Measurements from ENCODE around the gene FAM193A. TPM values are rescaled to one million over a fixed set of nuclear protein-coding genes. Genes with fewer than 3 reads are reported as not detected.

The FAM193A gene
- total and polyA plus RNA-seq, 2 experiments from 2014 or later, result 12.0 to 22.9 TPM

DNA sequence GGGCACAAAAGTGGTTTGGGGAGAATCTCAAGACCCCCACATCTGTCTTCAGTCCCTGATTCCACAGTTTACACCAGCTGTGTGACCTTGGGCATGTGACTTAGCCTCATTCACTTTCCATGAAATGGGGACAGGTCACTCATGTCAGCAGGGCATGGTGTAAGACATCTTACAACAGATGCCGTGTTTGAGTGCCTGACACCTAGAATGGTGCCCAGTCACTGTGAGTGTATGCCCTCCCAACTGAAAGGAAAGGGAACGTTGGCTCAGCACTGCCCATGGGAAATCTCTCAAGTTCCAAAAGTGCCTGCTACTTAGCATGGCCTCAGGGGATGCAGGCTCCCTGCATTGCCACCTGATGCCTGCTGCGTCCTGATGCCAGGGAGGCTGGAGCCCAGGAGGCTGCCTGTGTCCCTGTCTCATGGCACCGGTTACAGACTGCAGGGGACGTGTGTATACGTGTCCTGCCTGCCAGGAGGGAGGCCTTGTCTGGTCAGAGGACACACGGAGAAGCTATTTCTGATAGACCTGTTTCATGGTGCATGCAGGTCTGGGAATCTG, 35.3 kb upstream of the FAM193A start:
- DNase-seq (ENCODE audit: low spot score) (no peak), ATAC-seq (no peak)
- Histone ChIP-seq H2AFZ (no peak overlapping the region), H4K20me1 (replicated peaks; ENCODE audit: insufficient read depth) (peaks cover 55% of the 10 kb centered on the region), H3K27ac (ENCODE audit: low read depth) (0 out of 2 replicates have a peak overlapping the region, but pooled peaks have one; percentile 14), H3K4me1 (ENCODE audit: insufficient read depth) (no peaks in the 10 kb centered on the region), H3K27me3 (ENCODE audit: insufficient read depth) (no peaks in the 10 kb centered on the region), H3K36me3 (ENCODE audit: insufficient read depth) (peaks cover 61% of the 10 kb centered on the region), H3K4me3 (no peak overlapping the region), H3K79me2 (replicated peaks; ENCODE audit: insufficient read depth) (peaks cover 82% of the 10 kb centered on the region), H3K9me2 (ENCODE audit: insufficient read depth) (no peaks in the 10 kb centered on the region), H3F3A (replicated peaks; ENCODE audit: low read depth) (peaks cover 11% of the 10 kb centered on the region; the same call in 1 of the 2 replicates), H3K4me2 (no peak overlapping the region)
- Mint-ChIP-seq H3K36me3 (ENCODE audit: low read depth) (peaks cover 79% of the 10 kb centered on the region), H3K9me3 (no peaks in the 10 kb centered on the region), H3K27me3 (ENCODE audit: insufficient read depth, low read depth, poor library complexity) (no peaks in the 10 kb centered on the region), H3K4me3 (no peak overlapping the region), H3K4me1 (no peaks in the 10 kb centered on the region), H3K27ac (no peak overlapping the region)
- TF ChIP-seq JUNB (IDR thresholded peaks at IDR 0.05; ENCODE audit: unreplicated experiment), result no peak
- TF ChIP-seq POLR2AphosphoS5 (IDR thresholded peaks at IDR 0.05; ENCODE audit: low read depth), result 0 out of 2 replicates have a peak, but pooled peaks have one; percentile 5

DNA sequence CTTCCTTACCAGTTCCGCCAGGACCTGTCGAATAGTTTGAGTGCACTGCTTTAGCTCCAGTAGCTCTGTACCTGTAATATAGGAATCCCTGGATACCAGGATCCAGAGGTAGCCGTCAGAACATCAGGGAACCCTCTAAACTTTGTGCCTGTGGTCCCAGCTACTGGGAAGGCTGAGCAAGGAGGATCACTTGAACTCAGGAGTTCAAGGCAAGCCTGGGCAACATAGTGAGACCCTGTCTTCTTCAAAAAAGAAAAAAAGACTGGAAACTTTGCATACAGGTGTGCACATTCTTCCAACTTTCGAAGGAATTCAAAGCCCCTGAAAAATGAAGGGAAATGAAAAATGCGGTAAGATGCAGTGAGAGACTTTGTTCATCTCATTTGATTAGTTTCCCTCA, 32.6 kb upstream of the FAM193A start:
- H3K27me3 Mint-ChIP-seq (ENCODE audit: insufficient read depth, low read depth, poor library complexity), result no peaks in the 10 kb centered on the region
- no peaks in the 10 kb centered on the region for H3K9me3 Mint-ChIP-seq
- H3K4me1 Mint-ChIP-seq, result no peaks in the 10 kb centered on the region
- H3K4me3 Mint-ChIP-seq, result no peak overlapping the region
- H3K4me1 ChIP-seq (ENCODE audit: insufficient read depth), result no peaks in the 10 kb centered on the region
- H3K27me3 ChIP-seq (ENCODE audit: insufficient read depth), result no peaks in the 10 kb centered on the region
- H3K27ac ChIP-seq (ENCODE audit: low read depth), result no peak overlapping the region
- DNase-seq (ENCODE audit: low spot score) (no peak), ATAC-seq (no peak)
- no peak overlapping the region for H3K27ac Mint-ChIP-seq
- H3K36me3 Mint-ChIP-seq (ENCODE audit: low read depth), result peaks cover 75% of the 10 kb centered on the region
- H3K4me2 ChIP-seq, result no peak overlapping the region
- H3K4me3 ChIP-seq, result no peak overlapping the region
- H4K20me1 ChIP-seq (replicated peaks; ENCODE audit: insufficient read depth), result peaks cover 46% of the 10 kb centered on the region
- peaks cover 43% of the 10 kb centered on the region for H3K36me3 ChIP-seq (ENCODE audit: insufficient read depth)
- no peaks in the 10 kb centered on the region for H3K9me2 ChIP-seq (ENCODE audit: insufficient read depth)
- peaks cover 83% of the 10 kb centered on the region for H3K79me2 ChIP-seq (replicated peaks; ENCODE audit: insufficient read depth)
- H3F3A ChIP-seq (replicated peaks; ENCODE audit: low read depth), result peaks cover 6% of the 10 kb centered on the region; the same call in 1 of the 2 replicates
- H2AFZ ChIP-seq, result no peak overlapping the region
- TF ChIP-seq STAT1 (IDR thresholded peaks at IDR 0.05; ENCODE audit: unreplicated experiment), result no peak
- TF ChIP-seq, protein P1, sequence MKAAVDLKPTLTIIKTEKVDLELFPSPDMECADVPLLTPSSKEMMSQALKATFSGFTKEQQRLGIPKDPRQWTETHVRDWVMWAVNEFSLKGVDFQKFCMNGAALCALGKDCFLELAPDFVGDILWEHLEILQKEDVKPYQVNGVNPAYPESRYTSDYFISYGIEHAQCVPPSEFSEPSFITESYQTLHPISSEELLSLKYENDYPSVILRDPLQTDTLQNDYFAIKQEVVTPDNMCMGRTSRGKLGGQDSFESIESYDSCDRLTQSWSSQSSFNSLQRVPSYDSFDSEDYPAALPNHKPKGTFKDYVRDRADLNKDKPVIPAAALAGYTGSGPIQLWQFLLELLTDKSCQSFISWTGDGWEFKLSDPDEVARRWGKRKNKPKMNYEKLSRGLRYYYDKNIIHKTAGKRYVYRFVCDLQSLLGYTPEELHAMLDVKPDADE (IDR thresholded peaks at IDR 0.05), result no peak
- no peak for TF ChIP-seq ZNF114 (CRISPR knock-in tag; IDR thresholded peaks at IDR 0.05)
- TF ChIP-seq POLR2AphosphoS5 (IDR thresholded peaks at IDR 0.05; ENCODE audit: low read depth), result no peak
- TF ChIP-seq EZH2phosphoT487 (IDR thresholded peaks at IDR 0.05; ENCODE audit: unreplicated experiment), result no peak
- no peak for TF ChIP-seq JUNB (IDR thresholded peaks at IDR 0.05; ENCODE audit: unreplicated experiment)
- no peak for TF ChIP-seq EZH2 (IDR thresholded peaks at IDR 0.05; ENCODE audit: low read depth, unreplicated experiment)
- TF ChIP-seq, protein P2, sequence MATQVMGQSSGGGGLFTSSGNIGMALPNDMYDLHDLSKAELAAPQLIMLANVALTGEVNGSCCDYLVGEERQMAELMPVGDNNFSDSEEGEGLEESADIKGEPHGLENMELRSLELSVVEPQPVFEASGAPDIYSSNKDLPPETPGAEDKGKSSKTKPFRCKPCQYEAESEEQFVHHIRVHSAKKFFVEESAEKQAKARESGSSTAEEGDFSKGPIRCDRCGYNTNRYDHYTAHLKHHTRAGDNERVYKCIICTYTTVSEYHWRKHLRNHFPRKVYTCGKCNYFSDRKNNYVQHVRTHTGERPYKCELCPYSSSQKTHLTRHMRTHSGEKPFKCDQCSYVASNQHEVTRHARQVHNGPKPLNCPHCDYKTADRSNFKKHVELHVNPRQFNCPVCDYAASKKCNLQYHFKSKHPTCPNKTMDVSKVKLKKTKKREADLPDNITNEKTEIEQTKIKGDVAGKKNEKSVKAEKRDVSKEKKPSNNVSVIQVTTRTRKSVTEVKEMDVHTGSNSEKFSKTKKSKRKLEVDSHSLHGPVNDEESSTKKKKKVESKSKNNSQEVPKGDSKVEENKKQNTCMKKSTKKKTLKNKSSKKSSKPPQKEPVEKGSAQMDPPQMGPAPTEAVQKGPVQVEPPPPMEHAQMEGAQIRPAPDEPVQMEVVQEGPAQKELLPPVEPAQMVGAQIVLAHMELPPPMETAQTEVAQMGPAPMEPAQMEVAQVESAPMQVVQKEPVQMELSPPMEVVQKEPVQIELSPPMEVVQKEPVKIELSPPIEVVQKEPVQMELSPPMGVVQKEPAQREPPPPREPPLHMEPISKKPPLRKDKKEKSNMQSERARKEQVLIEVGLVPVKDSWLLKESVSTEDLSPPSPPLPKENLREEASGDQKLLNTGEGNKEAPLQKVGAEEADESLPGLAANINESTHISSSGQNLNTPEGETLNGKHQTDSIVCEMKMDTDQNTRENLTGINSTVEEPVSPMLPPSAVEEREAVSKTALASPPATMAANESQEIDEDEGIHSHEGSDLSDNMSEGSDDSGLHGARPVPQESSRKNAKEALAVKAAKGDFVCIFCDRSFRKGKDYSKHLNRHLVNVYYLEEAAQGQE (IDR thresholded peaks at IDR 0.05; ENCODE audit: unreplicated experiment), result no peak
- TF ChIP-seq, protein P3, sequence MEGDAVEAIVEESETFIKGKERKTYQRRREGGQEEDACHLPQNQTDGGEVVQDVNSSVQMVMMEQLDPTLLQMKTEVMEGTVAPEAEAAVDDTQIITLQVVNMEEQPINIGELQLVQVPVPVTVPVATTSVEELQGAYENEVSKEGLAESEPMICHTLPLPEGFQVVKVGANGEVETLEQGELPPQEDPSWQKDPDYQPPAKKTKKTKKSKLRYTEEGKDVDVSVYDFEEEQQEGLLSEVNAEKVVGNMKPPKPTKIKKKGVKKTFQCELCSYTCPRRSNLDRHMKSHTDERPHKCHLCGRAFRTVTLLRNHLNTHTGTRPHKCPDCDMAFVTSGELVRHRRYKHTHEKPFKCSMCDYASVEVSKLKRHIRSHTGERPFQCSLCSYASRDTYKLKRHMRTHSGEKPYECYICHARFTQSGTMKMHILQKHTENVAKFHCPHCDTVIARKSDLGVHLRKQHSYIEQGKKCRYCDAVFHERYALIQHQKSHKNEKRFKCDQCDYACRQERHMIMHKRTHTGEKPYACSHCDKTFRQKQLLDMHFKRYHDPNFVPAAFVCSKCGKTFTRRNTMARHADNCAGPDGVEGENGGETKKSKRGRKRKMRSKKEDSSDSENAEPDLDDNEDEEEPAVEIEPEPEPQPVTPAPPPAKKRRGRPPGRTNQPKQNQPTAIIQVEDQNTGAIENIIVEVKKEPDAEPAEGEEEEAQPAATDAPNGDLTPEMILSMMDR (conservative IDR thresholded peaks at IDR 0.05; ENCODE audit: low read depth in 2 of 2), result no peak
- TF ChIP-seq ZNF331 (CRISPR knock-in tag; IDR thresholded peaks at IDR 0.05; ENCODE audit: low read depth), result no peak
- TF ChIP-seq NANOG (IDR thresholded peaks at IDR 0.05; ENCODE audit: borderline replicate concordance), result no peak
- no peak for TF ChIP-seq CREB1 (CRISPR knock-in tag; IDR thresholded peaks at IDR 0.05; ENCODE audit: low read depth)
